Endothelial cell (in vitro differentiated cells): ENCODE data around the gene ARHGAP33. TPM values are rescaled to one million over a fixed set of nuclear protein-coding genes. Genes with fewer than 3 reads are reported as not detected.

Experiments
- DNase-seq: peaks from one replicate; pipeline ENCODE4 v3.0.0; 2021; ENCODE audit warnings: low spot score
- H3K27ac Mint-ChIP-seq: one replicate; pipeline ENCODE4 v1.8.0; 2021; ENCODE audit warnings: mixed read lengths, inconsistent platforms; ENCODE audit not compliant: unreplicated experiment
- H3K27me3 Mint-ChIP-seq: one replicate; pipeline ENCODE4 v1.8.0; 2021; ENCODE audit warnings: mild to moderate bottlenecking, moderate library complexity, mixed read lengths, inconsistent platforms; ENCODE audit not compliant: unreplicated experiment
- H3K36me3 Mint-ChIP-seq: one replicate; pipeline ENCODE4 v1.8.0; 2021; ENCODE audit warnings: mild to moderate bottlenecking, low read depth, mixed read lengths, inconsistent platforms; ENCODE audit not compliant: unreplicated experiment
- H3K4me1 Mint-ChIP-seq: one replicate; pipeline ENCODE4 v1.8.0; 2021; ENCODE audit warnings: mild to moderate bottlenecking, mixed read lengths, inconsistent platforms; ENCODE audit not compliant: unreplicated experiment
- H3K4me3 Mint-ChIP-seq: one replicate; pipeline ENCODE4 v1.8.0; 2021; ENCODE audit warnings: mild to moderate bottlenecking, mixed read lengths, inconsistent platforms; ENCODE audit not compliant: unreplicated experiment
- H3K9me3 Mint-ChIP-seq: one replicate; pipeline ENCODE4 v1.8.0; 2021; ENCODE audit warnings: mixed read lengths, inconsistent platforms; ENCODE audit not compliant: unreplicated experiment
- total RNA-seq: library from RNA; stranded (reverse); fragmentation: NEBNext Ultra II Directional; extraction: Animal tissue kit (Norgen Biotek cat#: 25700); gene quantifications from one replicate; pipeline ENCODE4 v1.2.1, GENCODE V29; 2021; ENCODE audit not compliant: unreplicated experiment
- TF ChIP-seq, protein P1 (sequence below): fragments of 200-600 bp; sonication (generic); IDR thresholded peaks from one replicate; pipeline ENCODE4 v1.5.0; 2021; ENCODE audit warnings: antibody characterized with exemption; ENCODE audit not compliant: unreplicated experiment

The ARHGAP33 gene
- total RNA-seq, 1 donor from 2014 or later, result 8.5 TPM

DNA sequence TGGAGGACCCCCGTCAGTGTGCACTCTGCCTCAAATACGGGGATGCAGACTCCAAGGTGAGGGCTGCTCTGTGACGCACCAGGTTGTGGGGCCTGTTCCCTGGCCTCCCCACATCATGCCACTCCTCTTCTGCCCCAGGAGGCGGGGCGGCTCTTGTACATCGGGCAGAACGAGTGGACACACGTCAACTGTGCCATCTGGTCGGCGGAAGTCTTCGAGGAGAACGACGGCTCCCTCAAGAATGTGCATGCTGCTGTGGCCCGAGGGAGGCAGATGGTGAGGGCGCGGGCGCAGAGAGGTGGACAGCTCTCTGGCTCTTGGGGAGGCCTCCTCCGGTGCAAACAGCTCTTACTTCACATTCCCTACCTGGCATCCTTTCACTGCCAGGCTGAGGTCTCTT is 46.3 kb upstream of the ARHGAP33 start:
- TF ChIP-seq, protein P1, sequence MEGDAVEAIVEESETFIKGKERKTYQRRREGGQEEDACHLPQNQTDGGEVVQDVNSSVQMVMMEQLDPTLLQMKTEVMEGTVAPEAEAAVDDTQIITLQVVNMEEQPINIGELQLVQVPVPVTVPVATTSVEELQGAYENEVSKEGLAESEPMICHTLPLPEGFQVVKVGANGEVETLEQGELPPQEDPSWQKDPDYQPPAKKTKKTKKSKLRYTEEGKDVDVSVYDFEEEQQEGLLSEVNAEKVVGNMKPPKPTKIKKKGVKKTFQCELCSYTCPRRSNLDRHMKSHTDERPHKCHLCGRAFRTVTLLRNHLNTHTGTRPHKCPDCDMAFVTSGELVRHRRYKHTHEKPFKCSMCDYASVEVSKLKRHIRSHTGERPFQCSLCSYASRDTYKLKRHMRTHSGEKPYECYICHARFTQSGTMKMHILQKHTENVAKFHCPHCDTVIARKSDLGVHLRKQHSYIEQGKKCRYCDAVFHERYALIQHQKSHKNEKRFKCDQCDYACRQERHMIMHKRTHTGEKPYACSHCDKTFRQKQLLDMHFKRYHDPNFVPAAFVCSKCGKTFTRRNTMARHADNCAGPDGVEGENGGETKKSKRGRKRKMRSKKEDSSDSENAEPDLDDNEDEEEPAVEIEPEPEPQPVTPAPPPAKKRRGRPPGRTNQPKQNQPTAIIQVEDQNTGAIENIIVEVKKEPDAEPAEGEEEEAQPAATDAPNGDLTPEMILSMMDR, result no peak
- Mint-ChIP-seq H3K4me1 (no peaks in the 10 kb centered on the region), H3K9me3 (no peaks in the 10 kb centered on the region), H3K27me3 (peaks cover 13% of the 10 kb centered on the region), H3K36me3 (peaks cover 70% of the 10 kb centered on the region), H3K27ac (no peak overlapping the region), H3K4me3 (no peak overlapping the region)
- DNase-seq, result no peak

DNA sequence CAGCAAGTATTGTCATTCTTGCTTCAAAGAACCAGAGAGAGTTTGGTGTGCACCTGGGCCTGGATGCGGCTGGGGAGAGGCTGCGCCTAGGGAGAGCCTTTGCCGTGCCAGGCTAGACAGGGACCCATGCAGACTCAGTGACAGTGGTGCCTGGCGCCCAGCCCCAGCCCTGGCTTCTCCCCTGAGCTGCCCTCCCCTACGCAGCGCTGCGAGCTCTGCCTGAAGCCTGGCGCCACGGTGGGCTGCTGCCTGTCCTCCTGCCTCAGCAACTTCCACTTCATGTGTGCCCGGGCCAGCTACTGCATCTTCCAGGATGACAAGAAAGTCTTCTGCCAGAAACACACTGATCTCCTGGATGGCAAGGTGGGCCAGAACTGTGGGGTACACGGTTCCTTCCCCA is 45.6 kb upstream of the ARHGAP33 start:
- H3K4me1 Mint-ChIP-seq, result no peaks in the 10 kb centered on the region
- H3K4me3 Mint-ChIP-seq, result peak overlapping the region; percentile 12
- no peaks in the 10 kb centered on the region for H3K9me3 Mint-ChIP-seq
- DNase-seq, result no peak
- peaks cover 71% of the 10 kb centered on the region for H3K36me3 Mint-ChIP-seq
- TF ChIP-seq, protein P1, result no peak
- no peak overlapping the region for H3K27ac Mint-ChIP-seq
- H3K27me3 Mint-ChIP-seq, result peaks cover 19% of the 10 kb centered on the region

DNA sequence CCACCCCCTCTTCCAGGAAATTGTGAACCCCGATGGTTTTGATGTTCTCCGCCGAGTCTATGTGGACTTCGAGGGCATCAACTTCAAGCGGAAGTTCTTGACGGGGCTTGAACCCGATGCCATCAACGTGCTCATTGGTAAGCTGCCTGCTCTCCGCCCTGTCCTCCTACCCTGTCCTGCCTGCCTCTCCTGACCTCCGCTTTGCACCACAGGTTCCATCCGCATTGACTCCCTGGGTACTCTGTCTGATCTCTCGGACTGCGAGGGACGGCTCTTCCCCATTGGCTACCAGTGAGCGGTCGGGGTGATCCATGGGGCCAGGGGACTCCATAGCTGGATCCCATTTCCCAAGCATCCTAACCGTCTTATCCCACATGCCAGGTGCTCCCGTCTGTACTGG is 45.0 kb upstream of the ARHGAP33 start:
- peaks cover 69% of the 10 kb centered on the region for H3K36me3 Mint-ChIP-seq
- H3K4me3 Mint-ChIP-seq, result peak overlapping the region; percentile 38
- peak overlapping the region; percentile 9 for H3K27ac Mint-ChIP-seq
- TF ChIP-seq, protein P1, result no peak
- H3K9me3 Mint-ChIP-seq, result no peaks in the 10 kb centered on the region
- peaks cover 21% of the 10 kb centered on the region for H3K27me3 Mint-ChIP-seq
- DNase-seq, result no peak
- no peaks in the 10 kb centered on the region for H3K4me1 Mint-ChIP-seq

- DNase-seq, result no peak
- TF ChIP-seq, protein P1, result no peak
- Mint-ChIP-seq H3K36me3 (peaks cover 68% of the 10 kb centered on the region), H3K4me1 (no peaks in the 10 kb centered on the region), H3K4me3 (peak overlapping the region; percentile 25), H3K27ac (no peak overlapping the region), H3K9me3 (no peaks in the 10 kb centered on the region), H3K27me3 (peaks cover 24% of the 10 kb centered on the region)
Measured at GRCh38 chr19:35731353-35731752, 44.0 kb upstream of the ARHGAP33 start.

- Mint-ChIP-seq H3K27me3 (peaks cover 25% of the 10 kb centered on the region), H3K4me1 (no peaks in the 10 kb centered on the region), H3K27ac (no peak overlapping the region), H3K4me3 (peak overlapping the region; percentile 25), H3K9me3 (no peaks in the 10 kb centered on the region), H3K36me3 (peaks cover 68% of the 10 kb centered on the region)
- no peak for DNase-seq
- TF ChIP-seq, protein P1, result no peak
Measured at GRCh38 chr19:35731779-35732405, 43.5 kb upstream of the ARHGAP33 start.
